ENCODE results near the gene N4BP2L1. TPM values are rescaled to one million over a fixed set of nuclear protein-coding genes. Genes with fewer than 3 reads are reported as not detected.

Gene N4BP2L1
- total RNA-seq, 4 donors from 2014 or later, result 15.0 to 38.7 (median 23.8) TPM

DNA sequence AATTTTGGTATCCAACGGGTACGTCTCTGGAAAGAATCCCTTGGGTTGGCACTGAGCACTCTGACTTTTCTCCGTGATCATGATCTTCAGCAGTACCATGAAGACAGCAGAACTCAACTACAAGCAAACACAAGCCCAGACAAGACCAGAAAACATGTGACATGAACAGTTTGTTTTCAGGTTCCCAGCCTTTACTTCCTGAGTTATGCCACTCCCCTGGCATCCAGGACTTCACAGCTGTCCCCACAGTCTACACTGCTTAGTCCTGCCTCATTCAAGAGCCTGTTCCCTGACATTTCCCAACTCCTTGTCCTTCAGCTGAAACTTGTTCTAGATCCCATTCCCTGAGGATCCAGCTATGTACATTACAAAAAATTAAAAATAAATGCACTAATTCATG lies 4.9 kb upstream of the N4BP2L1 start:
- TF ChIP-seq POLR2A (IDR thresholded peaks at IDR 0.05) (no peak), CTCF (IDR thresholded peaks at IDR 0.05) (no peak)
- Histone ChIP-seq H3K36me3 (peaks cover 0 to 6% of the 10 kb centered on the region in 2 donors), H3K27me3 (no peaks in the 10 kb centered on the region), H3K4me3 (replicated peaks in 1 of 3) (no peak overlapping the region), H3K9me3 (no peaks in the 10 kb centered on the region), H3K4me1 (peaks cover 0 to 9% of the 10 kb centered on the region in 2 donors), H3K27ac (no peak overlapping the region)
- WGBS, 2 donors, result 95 to 98% methylated on average over 3 of the region's 3 CpGs
- intact Hi-C loops (cut with DNase I), result no loop called here
- no peak for DNase-seq

GRCh38 chr13:32431361-32431760 lies 3.4 kb upstream of the N4BP2L1 start:
- Histone ChIP-seq H3K4me1 (peaks cover 0 to 11% of the 10 kb centered on the region in 2 donors), H3K27ac (no peak overlapping the region), H3K4me3 (replicated peaks in 1 of 3) (no peak overlapping the region), H3K36me3 (peaks cover 0 to 6% of the 10 kb centered on the region in 2 donors), H3K9me3 (no peaks in the 10 kb centered on the region), H3K27me3 (no peaks in the 10 kb centered on the region)
- DNase-seq, result no peak
- TF ChIP-seq POLR2A (IDR thresholded peaks at IDR 0.05), result no peak
- TF ChIP-seq CTCF (IDR thresholded peaks at IDR 0.05), result no peak
- intact Hi-C loops (cut with DNase I), result no loop called here
- 85 to 91% methylated on average over 5 of the region's 5 CpGs for WGBS, 2 donors

GRCh38 chr13:32430018-32430747 lies 2.3 kb upstream of the N4BP2L1 start:
- H3K27ac ChIP-seq, result no peak overlapping the region
- peaks cover 0 to 2% of the 10 kb centered on the region in 2 donors for H3K36me3 ChIP-seq
- no peaks in the 10 kb centered on the region for H3K9me3 ChIP-seq
- 80 to 86% methylated on average over 6 of the region's 6 CpGs for WGBS, 2 donors
- intact Hi-C loops (cut with DNase I), result no loop called here
- H3K27me3 ChIP-seq, result no peaks in the 10 kb centered on the region
- TF ChIP-seq CTCF (IDR thresholded peaks at IDR 0.05) (no peak), POLR2A (IDR thresholded peaks at IDR 0.05) (no peak)
- peaks cover 0 to 18% of the 10 kb centered on the region in 2 donors for H3K4me1 ChIP-seq
- H3K4me3 ChIP-seq (replicated peaks in 1 of 3), result no peak overlapping the region
- DNase-seq, result no peak

DNA sequence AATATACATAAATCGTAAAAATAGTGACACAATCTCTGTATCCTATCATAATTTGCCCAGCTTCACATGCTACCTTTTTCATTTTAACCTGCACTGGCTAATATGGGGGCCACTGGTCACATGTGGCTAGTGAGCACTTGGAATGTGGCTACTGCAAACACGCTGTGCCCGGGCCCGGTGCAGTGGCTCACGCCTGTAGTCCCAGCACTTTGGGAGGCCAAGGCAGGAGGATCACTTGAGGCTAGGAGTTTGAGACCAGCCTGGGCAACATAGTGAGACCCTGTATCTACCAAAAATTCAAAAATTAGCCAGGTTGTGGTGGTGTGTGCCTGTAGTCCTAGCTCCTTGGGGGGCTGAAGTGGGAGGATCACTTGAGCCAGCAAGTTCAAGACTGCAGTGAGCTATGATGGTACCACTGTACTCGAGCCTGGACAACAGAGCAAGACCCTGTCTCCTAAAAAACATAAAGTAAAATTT lies 1.5 kb upstream of the N4BP2L1 start:
- Histone ChIP-seq H3K9me3 (no peaks in the 10 kb centered on the region), H3K27me3 (no peaks in the 10 kb centered on the region), H3K36me3 (no peaks in the 10 kb centered on the region), H3K4me1 (peaks cover 0 to 18% of the 10 kb centered on the region in 2 donors), H3K4me3 (replicated peaks in 1 of 3) (no peak overlapping the region), H3K27ac (no peak overlapping the region)
- 98% methylated on average over 6 of the region's 6 CpGs for WGBS, 2 donors
- DNase-seq, result no peak
- intact Hi-C loops (cut with DNase I), result no loop called here
- TF ChIP-seq CTCF (IDR thresholded peaks at IDR 0.05) (no peak), POLR2A (IDR thresholded peaks at IDR 0.05) (no peak)

Measured in thyroid gland (tissue), 4 donors.